Measurements from ENCODE around the gene EGFLAM. TPM values are rescaled to one million over a fixed set of nuclear protein-coding genes. Genes with fewer than 3 reads are reported as not detected.

Gene EGFLAM
- total RNA-seq, 3 donors from 2014 or later, result not detected

DNA sequence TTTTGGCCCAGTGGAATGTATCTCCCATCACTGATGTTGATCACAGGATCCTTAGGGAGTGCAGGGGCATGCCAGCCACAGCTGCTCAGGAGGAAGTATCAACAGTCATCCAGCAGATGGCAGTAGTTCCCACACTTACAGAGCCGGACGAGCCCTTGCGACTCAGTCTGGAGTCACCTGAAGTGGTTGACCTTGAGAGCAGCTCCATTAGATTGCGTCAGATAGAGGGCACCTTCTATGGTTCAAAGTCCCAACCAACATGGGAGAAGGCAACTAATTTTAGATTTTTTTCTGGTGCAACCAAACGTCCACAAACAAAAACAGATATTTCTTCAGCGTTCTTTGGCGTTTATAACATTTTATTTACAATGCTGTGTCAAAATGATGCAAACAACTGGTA, 124.5 kb downstream of the EGFLAM start:
- DNase-seq (peak; percentile 14), ATAC-seq (peak; percentile 79 to 84)
- Mint-ChIP-seq H3K27me3 (ENCODE audit: low read depth) (peaks cover 25% of the 10 kb centered on the region), H3K4me3 (no peak overlapping the region), H3K36me3 (ENCODE audit: insufficient read depth) (no peaks in the 10 kb centered on the region), H3K4me1 (ENCODE audit: low read depth) (no peaks in the 10 kb centered on the region), H3K9me3 (no peaks in the 10 kb centered on the region)

- H3K36me3 Mint-ChIP-seq (ENCODE audit: insufficient read depth), result no peaks in the 10 kb centered on the region
- peaks cover 17% of the 10 kb centered on the region for H3K27me3 Mint-ChIP-seq (ENCODE audit: low read depth)
- H3K9me3 Mint-ChIP-seq, result no peaks in the 10 kb centered on the region
- no peaks in the 10 kb centered on the region for H3K4me1 Mint-ChIP-seq (ENCODE audit: low read depth)
- DNase-seq, result no peak
- no peak for ATAC-seq
- no peak overlapping the region for H3K4me3 Mint-ChIP-seq
Observed at GRCh38 chr5:38383701-38384100, 125.3 kb downstream of the EGFLAM start.

DNA sequence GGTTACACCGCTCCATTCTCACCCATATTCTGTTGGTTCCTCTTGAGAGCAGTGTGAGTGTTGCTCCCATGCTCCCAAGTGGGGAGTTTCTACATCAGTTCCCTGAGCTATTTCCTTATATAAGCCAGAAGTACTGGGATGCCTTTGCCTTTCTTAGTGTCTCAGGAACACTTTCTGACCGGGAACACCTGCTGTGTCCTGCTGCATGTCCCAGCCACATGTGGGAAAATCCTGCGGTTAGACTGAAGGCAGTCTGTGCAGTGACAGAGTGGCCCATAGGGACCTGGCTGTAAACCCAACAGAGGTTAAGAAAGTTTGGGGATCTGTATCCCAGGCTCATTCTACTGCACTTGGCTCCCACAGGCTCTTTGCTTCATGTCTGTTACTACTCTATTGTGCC, 126.0 kb downstream of the EGFLAM start:
- Mint-ChIP-seq H3K36me3 (ENCODE audit: insufficient read depth) (no peaks in the 10 kb centered on the region), H3K9me3 (no peaks in the 10 kb centered on the region), H3K4me3 (no peak overlapping the region), H3K4me1 (ENCODE audit: low read depth) (no peaks in the 10 kb centered on the region), H3K27me3 (ENCODE audit: low read depth) (peaks cover 12% of the 10 kb centered on the region)
- DNase-seq (no peak), ATAC-seq (no peak)

- Mint-ChIP-seq H3K4me3 (no peak overlapping the region), H3K36me3 (ENCODE audit: insufficient read depth) (no peaks in the 10 kb centered on the region), H3K27me3 (ENCODE audit: low read depth) (peaks cover 5% of the 10 kb centered on the region), H3K9me3 (no peaks in the 10 kb centered on the region), H3K4me1 (ENCODE audit: low read depth) (no peaks in the 10 kb centered on the region)
- DNase-seq (no peak), ATAC-seq (no peak)
Observed at GRCh38 chr5:38387161-38387560, 128.8 kb downstream of the EGFLAM start.

DNA sequence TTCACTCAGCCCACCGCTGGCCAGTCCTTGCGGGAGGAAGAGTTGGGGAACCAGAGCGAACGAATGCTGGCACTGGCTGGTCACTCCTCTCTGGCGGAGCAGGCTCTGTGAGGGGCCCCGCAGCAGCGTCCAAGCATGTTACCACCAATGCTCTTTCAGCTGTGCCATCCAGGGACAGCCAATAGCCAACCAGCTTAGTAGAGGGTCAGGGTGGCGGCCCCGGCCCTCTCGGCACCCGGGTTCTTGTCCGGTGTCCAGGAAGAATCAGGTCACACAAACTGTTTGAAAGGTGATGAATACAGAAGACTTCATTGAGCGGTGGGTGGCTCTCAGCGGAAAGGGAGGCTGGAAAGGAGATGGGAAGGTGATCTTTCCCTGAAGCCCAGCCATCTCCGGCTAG, 135.3 kb downstream of the EGFLAM start:
- H3K4me3 Mint-ChIP-seq, result no peak overlapping the region
- H3K4me1 Mint-ChIP-seq (ENCODE audit: low read depth), result no peaks in the 10 kb centered on the region
- H3K36me3 Mint-ChIP-seq (ENCODE audit: insufficient read depth), result no peaks in the 10 kb centered on the region
- H3K9me3 Mint-ChIP-seq, result no peaks in the 10 kb centered on the region
- peaks cover 20% of the 10 kb centered on the region for H3K27me3 Mint-ChIP-seq (ENCODE audit: low read depth)
- ATAC-seq, result no peak
- DNase-seq, result no peak

DNA sequence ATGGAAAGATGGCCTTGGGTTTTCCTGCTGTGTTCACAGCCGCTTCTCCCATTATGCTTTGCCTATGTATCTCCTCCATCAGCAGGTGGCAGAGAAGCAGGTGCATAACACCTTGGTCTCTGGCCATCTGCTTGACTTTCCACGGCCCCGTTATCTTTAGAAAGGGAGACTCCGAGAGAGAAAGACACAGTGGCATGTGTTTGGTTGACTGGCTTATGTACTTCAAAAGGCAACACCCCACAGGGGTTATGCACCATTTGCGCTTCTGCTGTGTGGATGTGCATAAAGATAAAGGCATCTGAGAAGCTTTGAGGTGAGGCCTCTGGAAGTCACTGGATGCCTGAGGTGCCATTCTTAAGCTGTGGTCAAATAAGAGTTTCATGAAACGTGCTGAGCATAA, 138.4 kb downstream of the EGFLAM start:
- DNase-seq (no peak), ATAC-seq (no peak)
- Mint-ChIP-seq H3K27me3 (ENCODE audit: low read depth) (peaks cover 32% of the 10 kb centered on the region), H3K9me3 (no peaks in the 10 kb centered on the region), H3K4me3 (no peak overlapping the region), H3K36me3 (ENCODE audit: insufficient read depth) (no peaks in the 10 kb centered on the region), H3K4me1 (ENCODE audit: low read depth) (no peaks in the 10 kb centered on the region)

DNA sequence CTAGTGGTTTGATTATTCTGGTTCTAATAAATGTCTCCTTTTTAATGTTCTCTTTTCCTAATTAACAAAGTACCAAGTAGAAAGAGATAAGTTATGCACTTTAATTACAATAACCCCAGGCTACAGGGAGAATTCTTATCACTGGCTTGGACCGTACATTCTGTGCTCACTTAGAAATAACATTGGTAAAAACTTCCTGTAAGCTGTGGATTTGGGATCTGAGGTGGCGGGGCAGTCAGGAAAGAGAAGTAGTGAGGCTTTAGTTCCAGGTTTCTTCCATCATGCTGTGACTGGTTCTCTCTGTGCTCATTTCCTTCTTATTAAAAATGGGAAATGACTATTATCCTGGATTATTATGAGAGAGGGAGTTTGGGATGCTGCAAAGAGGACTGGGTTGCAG, 142.0 kb downstream of the EGFLAM start:
- H3K9me3 Mint-ChIP-seq, result no peaks in the 10 kb centered on the region

DNA sequence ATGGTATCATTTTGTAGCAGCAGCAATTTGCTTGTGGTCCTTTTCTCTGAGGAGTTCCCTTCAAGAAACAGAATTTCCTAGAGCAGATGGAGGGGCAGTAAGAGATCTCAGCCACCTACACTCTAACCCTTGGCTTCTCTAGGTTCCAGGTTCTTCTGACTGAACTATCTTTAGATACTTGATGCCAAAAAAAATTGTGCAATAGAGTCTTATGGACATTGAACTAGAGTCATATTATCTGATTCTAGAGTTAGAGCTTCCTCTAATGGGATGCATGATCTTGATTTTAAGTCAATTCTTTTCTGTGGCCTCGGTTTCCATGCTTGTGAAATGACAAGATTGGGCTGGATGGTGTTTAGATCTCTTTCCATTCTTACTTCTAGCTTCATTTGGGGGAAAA, 142.8 kb downstream of the EGFLAM start:
- Mint-ChIP-seq H3K36me3 (ENCODE audit: insufficient read depth) (no peaks in the 10 kb centered on the region), H3K9me3 (no peaks in the 10 kb centered on the region), H3K4me3 (no peak overlapping the region), H3K4me1 (ENCODE audit: low read depth) (no peaks in the 10 kb centered on the region), H3K27me3 (ENCODE audit: low read depth) (peaks cover 36% of the 10 kb centered on the region)
- ATAC-seq, result no peak
- no peak for DNase-seq

More for the DNA sequence above, 142.0 kb downstream of the EGFLAM start:
- Mint-ChIP-seq H3K36me3 (ENCODE audit: insufficient read depth) (no peaks in the 10 kb centered on the region), H3K4me3 (no peak overlapping the region), H3K4me1 (ENCODE audit: low read depth) (no peaks in the 10 kb centered on the region), H3K27me3 (ENCODE audit: low read depth) (peaks cover 39% of the 10 kb centered on the region)
- ATAC-seq (no peak), DNase-seq (no peak)

DNA sequence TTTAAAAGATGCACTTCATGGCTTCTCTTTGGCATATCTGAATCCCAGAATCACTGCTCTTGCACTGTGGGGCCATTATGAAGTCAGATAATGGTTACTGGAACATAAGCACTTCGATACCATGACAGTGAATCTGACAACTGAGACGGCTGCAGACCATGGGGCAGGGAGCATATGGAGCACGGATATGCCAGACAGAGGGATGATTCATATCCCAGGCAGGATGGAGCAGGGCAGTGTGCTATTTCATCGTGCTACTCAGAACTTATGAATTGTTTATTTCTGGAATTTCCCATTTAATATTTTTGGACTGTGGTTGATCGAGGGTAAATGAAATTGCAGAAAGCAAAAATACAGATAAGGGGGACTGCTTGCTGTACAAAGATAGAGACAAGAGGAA, 145.0 kb downstream of the EGFLAM start:
- ATAC-seq (no peak), DNase-seq (no peak)
- Mint-ChIP-seq H3K27me3 (ENCODE audit: low read depth) (peaks cover 34% of the 10 kb centered on the region), H3K4me1 (ENCODE audit: low read depth) (no peaks in the 10 kb centered on the region), H3K9me3 (no peaks in the 10 kb centered on the region), H3K4me3 (no peak overlapping the region), H3K36me3 (ENCODE audit: insufficient read depth) (no peaks in the 10 kb centered on the region)

DNA sequence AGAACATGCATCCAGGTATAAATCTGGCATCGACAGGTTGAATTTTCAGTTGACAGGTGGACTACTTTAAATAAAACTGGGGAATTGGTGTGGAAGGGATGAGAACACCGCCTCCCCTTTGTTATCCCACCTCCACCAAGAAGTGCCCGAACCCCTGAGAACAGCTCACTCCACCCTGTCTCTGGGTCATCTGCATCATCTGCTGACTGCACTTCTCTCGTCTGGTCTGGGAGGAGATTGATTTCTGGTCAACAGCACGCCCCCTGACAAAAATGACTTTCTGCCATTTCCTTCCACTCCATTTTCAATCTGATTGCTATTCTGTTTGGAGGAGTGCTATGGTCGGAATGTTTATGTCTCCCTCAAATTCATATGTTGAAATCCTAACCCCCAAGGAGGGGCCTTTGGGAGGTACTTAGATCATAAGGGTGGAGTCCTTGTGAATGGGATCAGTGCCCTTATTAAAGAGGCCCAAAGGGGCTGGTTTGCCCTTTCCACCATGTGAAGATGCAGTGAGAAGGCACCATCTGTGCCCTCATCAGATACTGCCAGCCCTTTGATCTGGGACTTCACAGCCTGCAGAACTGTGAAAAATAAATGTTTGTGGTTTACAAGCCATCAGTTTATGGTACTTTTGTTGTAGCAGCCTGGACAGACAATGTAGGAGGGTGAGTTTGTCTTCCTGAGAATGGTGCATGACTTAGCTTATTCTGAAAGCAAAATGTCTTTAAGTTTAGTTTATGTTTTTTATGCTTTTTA, 145.7 kb downstream of the EGFLAM start:
- no peak for DNase-seq
- peaks cover 34% of the 10 kb centered on the region for H3K27me3 Mint-ChIP-seq (ENCODE audit: low read depth)
- no peaks in the 10 kb centered on the region for H3K9me3 Mint-ChIP-seq
- H3K4me1 Mint-ChIP-seq (ENCODE audit: low read depth), result no peaks in the 10 kb centered on the region
- H3K36me3 Mint-ChIP-seq (ENCODE audit: insufficient read depth), result no peaks in the 10 kb centered on the region
- no peak for ATAC-seq
- no peak overlapping the region for H3K4me3 Mint-ChIP-seq

GRCh38 chr5:38404667-38405276, 146.4 kb downstream of the EGFLAM start:
- Mint-ChIP-seq H3K9me3 (no peaks in the 10 kb centered on the region), H3K36me3 (ENCODE audit: insufficient read depth) (no peaks in the 10 kb centered on the region), H3K4me3 (no peak overlapping the region), H3K27me3 (ENCODE audit: low read depth) (peaks cover 32% of the 10 kb centered on the region), H3K4me1 (ENCODE audit: low read depth) (no peaks in the 10 kb centered on the region)
- no peak for DNase-seq
- ATAC-seq, result no peak

DNA sequence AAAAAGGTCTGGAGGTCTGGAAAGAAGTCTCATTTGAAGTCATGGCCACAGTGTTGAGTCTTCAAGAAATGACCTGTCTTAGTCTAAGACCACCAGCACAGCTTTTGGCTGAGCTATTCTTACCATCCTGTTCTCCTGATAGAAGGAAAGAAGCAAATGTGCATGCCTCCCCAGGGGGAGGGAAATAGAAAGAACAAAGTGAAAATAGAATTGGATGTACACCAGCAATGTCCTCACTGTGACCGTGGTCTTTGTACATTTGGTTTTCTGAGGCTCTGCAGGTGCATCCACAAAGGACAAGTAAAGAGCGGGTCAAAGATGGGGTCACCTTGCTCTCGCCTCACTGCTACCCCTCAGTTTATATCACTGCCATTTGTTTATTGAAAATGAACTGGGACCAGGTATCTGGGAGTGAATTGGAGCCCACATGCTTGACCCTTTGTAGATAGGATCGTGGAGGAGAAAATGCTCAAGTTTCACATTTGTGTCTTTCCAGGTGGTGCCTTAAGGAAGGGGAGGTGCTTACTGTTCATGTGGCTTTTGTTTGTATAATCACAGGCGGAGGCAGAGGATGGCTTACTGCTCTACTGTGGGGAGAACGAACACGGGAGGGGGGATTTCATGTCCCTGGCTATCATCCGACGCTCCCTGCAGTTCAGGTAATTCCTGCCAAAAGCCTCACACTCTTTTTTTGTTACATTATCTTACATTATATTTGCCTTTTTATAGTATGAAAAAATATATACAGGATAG, 150.3 kb downstream of the EGFLAM start:
- Mint-ChIP-seq H3K9me3 (no peaks in the 10 kb centered on the region), H3K4me3 (no peak overlapping the region), H3K4me1 (ENCODE audit: low read depth) (no peaks in the 10 kb centered on the region), H3K27me3 (ENCODE audit: low read depth) (peaks cover 22% of the 10 kb centered on the region), H3K36me3 (ENCODE audit: insufficient read depth) (no peaks in the 10 kb centered on the region)
- ATAC-seq, result no peak
- no peak for DNase-seq

- DNase-seq (no peak), ATAC-seq (no peak)
- Mint-ChIP-seq H3K36me3 (ENCODE audit: insufficient read depth) (no peaks in the 10 kb centered on the region), H3K4me1 (ENCODE audit: low read depth) (no peaks in the 10 kb centered on the region), H3K27me3 (ENCODE audit: low read depth) (peaks cover 24% of the 10 kb centered on the region), H3K9me3 (no peaks in the 10 kb centered on the region), H3K4me3 (no peak overlapping the region)
Observed at GRCh38 chr5:38410304-38410990, 152.1 kb downstream of the EGFLAM start.

- Mint-ChIP-seq H3K36me3 (ENCODE audit: insufficient read depth) (no peaks in the 10 kb centered on the region), H3K4me1 (ENCODE audit: low read depth) (no peaks in the 10 kb centered on the region), H3K4me3 (no peak overlapping the region), H3K9me3 (no peaks in the 10 kb centered on the region), H3K27me3 (ENCODE audit: low read depth) (peaks cover 21% of the 10 kb centered on the region)
- no peak for DNase-seq
- no peak for ATAC-seq
Observed at GRCh38 chr5:38413696-38414095, 155.3 kb downstream of the EGFLAM start.
